Panc1 (cell line): ENCODE data around the gene DACH1. TPM values are rescaled to one million over a fixed set of nuclear protein-coding genes. Genes with fewer than 3 reads are reported as not detected.

ENCODE experiments used
- ATAC-seq: fragments of 200-7000 bp; cut with Tn5 transposase; 2 replicates; pipeline ENCODE4 v1.9.1; 2020; ENCODE audit warnings: mild to moderate bottlenecking, moderate library complexity
- BruUV-seq: library from RNA; stranded (reverse); fragments of 400-500 nt; replicated peaks from 2 replicates; lab custom pipeline; 2021; lab: Mats Ljungman, UMichigan
- CTCF ChIA-PET: fragments of 300-600 bp; sonication (Branson Sonifier 250); formaldehyde crosslinking; loops from one replicate; lab custom pipeline; 2022; ENCODE audit warnings: antibody characterized with exemption; lab: Charles Lee
- POLR2A ChIA-PET: fragments of 300-600 bp; sonication (Branson Sonifier 250); formaldehyde crosslinking; loops from one replicate; lab custom pipeline; 2022; ENCODE audit warnings: antibody characterized with exemption; lab: Charles Lee
- DNase-seq: peaks from one replicate; pipeline ENCODE4 v3.0.0-alpha.2; 2010; ENCODE audit warnings: low read depth, low spot score
- H3K27ac ChIP-seq: 2 replicates; pipeline ENCODE4 v1.5.1; 2011; ENCODE audit warnings: mild to moderate bottlenecking, low read length, inconsistent platforms
- H3K27me3 ChIP-seq: fragments of 200-500 bp; sonication (Bioruptor generic); 2 replicates; pipeline ENCODE4 v1.6.0; 2014; ENCODE audit warnings: low read length, inconsistent platforms; ENCODE audit not compliant: control insufficient read depth, insufficient read depth
- H3K36me3 ChIP-seq: fragments of 200-500 bp; sonication (Bioruptor generic); 2 replicates; pipeline ENCODE4 v1.5.1; 2014; ENCODE audit warnings: inconsistent platforms, mild to moderate bottlenecking, low read length, moderate library complexity; ENCODE audit not compliant: control insufficient read depth, insufficient read depth
- H3K4me1 ChIP-seq: 2 replicates; pipeline ENCODE4 v1.5.1; 2011; ENCODE audit warnings: inconsistent platforms, mild to moderate bottlenecking, low read length, moderate library complexity; ENCODE audit not compliant: control insufficient read depth, insufficient read depth
- H3K4me3 ChIP-seq, 2 experiments: 2 replicates each; pipeline ENCODE4 v1.5.1; 2011 to 2012; ENCODE audit warnings: low read depth in 2 of 2, low read length in 2 of 2, mild to moderate bottlenecking in 2 of 2, inconsistent platforms in 1 of 2, moderate library complexity in 1 of 2
- H3K9me3 ChIP-seq: fragments of 200-500 bp; sonication (Bioruptor generic); 2 replicates; pipeline ENCODE4 v1.5.1; 2014; ENCODE audit warnings: low read depth, mild to moderate bottlenecking, inconsistent platforms, low read length, moderate library complexity; ENCODE audit not compliant: control insufficient read depth, insufficient read depth
- POLR2AphosphoS5 ChIP-seq: IDR thresholded peaks from 2 replicates; pipeline ENCODE4 v1.6.1; 2012; ENCODE audit warnings: mild to moderate bottlenecking, low read depth, low read length, moderate library complexity
- SIN3A ChIP-seq: IDR thresholded peaks from 2 replicates; pipeline ENCODE4 v1.6.1; 2012; ENCODE audit warnings: low read depth, mild to moderate bottlenecking, low read length, moderate library complexity, borderline replicate concordance; ENCODE audit not compliant: insufficient read depth
- TCF7L2 ChIP-seq: IDR thresholded peaks from 2 replicates; pipeline ENCODE4 v1.6.1; 2011; ENCODE audit warnings: mild to moderate bottlenecking, low read depth, low read length, inconsistent platforms
- in situ Hi-C: cut with HindIII; loops from 2 replicates; pipeline ENCODE4 v1.10.0; 2016; ENCODE audit warnings: low sequenced_read_pairs, low pct_unique_long_range_greater_than_20kb
- intact Hi-C: fragments of 100-400 bp; cut with micrococcal nuclease; formaldehyde crosslinking; loops from one replicate; pipeline ENCODE4 v1.10.0; 2022; ENCODE audit not compliant: unreplicated experiment
- total RNA-seq: library from RNA; stranded (reverse); gene quantifications from one replicate; pipeline ENCODE4 v1.2.1, GENCODE V29; 2021; ENCODE audit not compliant: unreplicated experiment
- TF ChIP-seq, protein P1 (sequence below), 2 experiments: IDR thresholded peaks; 2 replicates each; pipeline ENCODE4 v1.6.1; 2011 to 2012; ENCODE audit warnings: low read depth in 2 of 2, control low read depth in 1 of 2, low read length in 1 of 2, mild to moderate bottlenecking in 1 of 2, moderate library complexity in 1 of 2; ENCODE audit not compliant: insufficient read depth in 1 of 2
- TF ChIP-seq, protein P2 (sequence below): fragments of 450-650 bp; IDR thresholded peaks from 2 replicates; pipeline ENCODE4 v1.5.1; 2017; ENCODE audit warnings: mild to moderate bottlenecking

DACH1 gene
- total RNA-seq, 1 experiment from 2014 or later: 0.54 TPM

- POLR2A ChIA-PET: no interaction called here
Measured at GRCh38 chr13:71873418-71874247, 6.6 kb upstream of the DACH1 start.

DNA sequence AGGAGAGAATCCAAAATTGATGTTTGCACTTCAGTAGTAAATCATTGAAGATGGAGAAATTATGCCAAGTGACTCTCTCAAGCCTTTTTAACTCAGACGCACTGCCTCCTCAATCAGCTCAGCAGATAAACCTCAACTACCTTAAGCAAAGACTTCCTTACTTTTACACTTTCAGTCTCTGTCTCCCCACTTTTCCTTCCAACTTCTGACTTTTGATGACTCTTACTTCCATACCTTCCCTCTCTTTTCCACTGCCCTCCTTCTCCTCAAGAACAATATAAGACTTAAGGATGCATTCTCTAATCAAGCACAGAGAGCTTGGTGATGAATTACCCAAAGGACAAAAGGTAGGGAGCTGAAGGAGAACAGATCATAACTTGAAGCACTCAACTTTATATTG is 4.8 kb upstream of the DACH1 start:
- intact Hi-C loops: no loop called here
- no TSS peak for BruUV-seq
- in situ Hi-C loops: no loop called here
- DNase-seq: no peak
- no peak for TF ChIP-seq SIN3A
- TF ChIP-seq, protein P1, sequence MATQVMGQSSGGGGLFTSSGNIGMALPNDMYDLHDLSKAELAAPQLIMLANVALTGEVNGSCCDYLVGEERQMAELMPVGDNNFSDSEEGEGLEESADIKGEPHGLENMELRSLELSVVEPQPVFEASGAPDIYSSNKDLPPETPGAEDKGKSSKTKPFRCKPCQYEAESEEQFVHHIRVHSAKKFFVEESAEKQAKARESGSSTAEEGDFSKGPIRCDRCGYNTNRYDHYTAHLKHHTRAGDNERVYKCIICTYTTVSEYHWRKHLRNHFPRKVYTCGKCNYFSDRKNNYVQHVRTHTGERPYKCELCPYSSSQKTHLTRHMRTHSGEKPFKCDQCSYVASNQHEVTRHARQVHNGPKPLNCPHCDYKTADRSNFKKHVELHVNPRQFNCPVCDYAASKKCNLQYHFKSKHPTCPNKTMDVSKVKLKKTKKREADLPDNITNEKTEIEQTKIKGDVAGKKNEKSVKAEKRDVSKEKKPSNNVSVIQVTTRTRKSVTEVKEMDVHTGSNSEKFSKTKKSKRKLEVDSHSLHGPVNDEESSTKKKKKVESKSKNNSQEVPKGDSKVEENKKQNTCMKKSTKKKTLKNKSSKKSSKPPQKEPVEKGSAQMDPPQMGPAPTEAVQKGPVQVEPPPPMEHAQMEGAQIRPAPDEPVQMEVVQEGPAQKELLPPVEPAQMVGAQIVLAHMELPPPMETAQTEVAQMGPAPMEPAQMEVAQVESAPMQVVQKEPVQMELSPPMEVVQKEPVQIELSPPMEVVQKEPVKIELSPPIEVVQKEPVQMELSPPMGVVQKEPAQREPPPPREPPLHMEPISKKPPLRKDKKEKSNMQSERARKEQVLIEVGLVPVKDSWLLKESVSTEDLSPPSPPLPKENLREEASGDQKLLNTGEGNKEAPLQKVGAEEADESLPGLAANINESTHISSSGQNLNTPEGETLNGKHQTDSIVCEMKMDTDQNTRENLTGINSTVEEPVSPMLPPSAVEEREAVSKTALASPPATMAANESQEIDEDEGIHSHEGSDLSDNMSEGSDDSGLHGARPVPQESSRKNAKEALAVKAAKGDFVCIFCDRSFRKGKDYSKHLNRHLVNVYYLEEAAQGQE (IDR thresholded peaks at IDR 0.05; ENCODE audit: insufficient read depth in 1 of 2, low read depth in 2 of 2, low read length in 1 of 2): no peak
- TF ChIP-seq, protein P2, sequence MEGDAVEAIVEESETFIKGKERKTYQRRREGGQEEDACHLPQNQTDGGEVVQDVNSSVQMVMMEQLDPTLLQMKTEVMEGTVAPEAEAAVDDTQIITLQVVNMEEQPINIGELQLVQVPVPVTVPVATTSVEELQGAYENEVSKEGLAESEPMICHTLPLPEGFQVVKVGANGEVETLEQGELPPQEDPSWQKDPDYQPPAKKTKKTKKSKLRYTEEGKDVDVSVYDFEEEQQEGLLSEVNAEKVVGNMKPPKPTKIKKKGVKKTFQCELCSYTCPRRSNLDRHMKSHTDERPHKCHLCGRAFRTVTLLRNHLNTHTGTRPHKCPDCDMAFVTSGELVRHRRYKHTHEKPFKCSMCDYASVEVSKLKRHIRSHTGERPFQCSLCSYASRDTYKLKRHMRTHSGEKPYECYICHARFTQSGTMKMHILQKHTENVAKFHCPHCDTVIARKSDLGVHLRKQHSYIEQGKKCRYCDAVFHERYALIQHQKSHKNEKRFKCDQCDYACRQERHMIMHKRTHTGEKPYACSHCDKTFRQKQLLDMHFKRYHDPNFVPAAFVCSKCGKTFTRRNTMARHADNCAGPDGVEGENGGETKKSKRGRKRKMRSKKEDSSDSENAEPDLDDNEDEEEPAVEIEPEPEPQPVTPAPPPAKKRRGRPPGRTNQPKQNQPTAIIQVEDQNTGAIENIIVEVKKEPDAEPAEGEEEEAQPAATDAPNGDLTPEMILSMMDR: no peak
- no peak for TF ChIP-seq POLR2AphosphoS5
- no peak for TF ChIP-seq TCF7L2
- Histone ChIP-seq H3K36me3 (no peaks in the 10 kb centered on the region), H3K27ac (no peak overlapping the region), H3K4me1 (no peaks in the 10 kb centered on the region), H3K9me3 (no peaks in the 10 kb centered on the region), H3K27me3 (peaks cover 3% of the 10 kb centered on the region; the same call in 1 of the 2 replicates), H3K4me3 (no peak overlapping the region)
- ChIA-PET POLR2A (no interaction called here), CTCF (interaction anchor here (0.7 kb wide), 1 partner anchor 112 kb away, joined by 5 read pairs; no protein-coding TSS in a partner anchor)
- ATAC-seq: no peak

More at GRCh38 chr13:71873418-71874247, 6.6 kb upstream of the DACH1 start:
- no peaks in the 10 kb centered on the region for H3K9me3 ChIP-seq
- in situ Hi-C loops: no loop called here
- no peak for DNase-seq
- no peak for TF ChIP-seq POLR2AphosphoS5
- TF ChIP-seq, protein P1 (IDR thresholded peaks at IDR 0.05; ENCODE audit: insufficient read depth in 1 of 2, low read depth in 2 of 2, low read length in 1 of 2): no peak
- TF ChIP-seq SIN3A: no peak
- no peak for TF ChIP-seq TCF7L2
- TF ChIP-seq, protein P2: no peak
- no peak overlapping the region for H3K4me3 ChIP-seq
- H3K27ac ChIP-seq: no peak overlapping the region
- intact Hi-C loops: no loop called here
- H3K4me1 ChIP-seq: no peaks in the 10 kb centered on the region
- H3K36me3 ChIP-seq: no peaks in the 10 kb centered on the region
- CTCF ChIA-PET: no interaction called here
- H3K27me3 ChIP-seq: peaks cover 3% of the 10 kb centered on the region; the same call in 1 of the 2 replicates
- no TSS peak for BruUV-seq
- ATAC-seq: no peak
